ENCODE data around the gene CALM1.

CALM1 gene

GRCh38 chr14:90396341-90397339 lies at the start of gene CALM1:
Gene CALM1 (plus strand): TSS chr14:90397029. CDS start chr14:90397231, 202 bp downstream.
- peak; percentile 71 for DNase-seq (ENCODE audit: low read depth, low spot score)

GRCh38 chr14:90348270-90348669 lies 48.6 kb upstream of the CALM1 start:
- DNase-seq (ENCODE audit: low read depth, low spot score): no peak

GRCh38 chr14:90349739-90350138 lies 47.1 kb upstream of the CALM1 start:
- no peak for DNase-seq (ENCODE audit: low read depth, low spot score)

GRCh38 chr14:90354551-90355298 lies 42.1 kb upstream of the CALM1 start:
- no peak for DNase-seq (ENCODE audit: low read depth, low spot score)

- no peak for DNase-seq (ENCODE audit: low read depth, low spot score)
Observed at GRCh38 chr14:90355540-90356518, 41.0 kb upstream of the CALM1 start.

- DNase-seq (ENCODE audit: low read depth, low spot score): no peak
Observed at GRCh38 chr14:90356925-90357324, 39.9 kb upstream of the CALM1 start.

- no peak for DNase-seq (ENCODE audit: low read depth, low spot score)
Observed at GRCh38 chr14:90358359-90358758, 38.5 kb upstream of the CALM1 start.

- no peak for DNase-seq (ENCODE audit: low read depth, low spot score)
Observed at GRCh38 chr14:90361865-90362557, 34.8 kb upstream of the CALM1 start.

- no peak for DNase-seq (ENCODE audit: low read depth, low spot score)
Observed at GRCh38 chr14:90362558-90362896, 34.3 kb upstream of the CALM1 start.

- no peak for DNase-seq (ENCODE audit: low read depth, low spot score)
Observed at GRCh38 chr14:90368946-90369721, 27.7 kb upstream of the CALM1 start.

GRCh38 chr14:90373887-90374286 lies 22.9 kb upstream of the CALM1 start:
- DNase-seq (ENCODE audit: low read depth, low spot score): no peak

- no peak for DNase-seq (ENCODE audit: low read depth, low spot score)
Observed at GRCh38 chr14:90374813-90375212, 22.0 kb upstream of the CALM1 start.

GRCh38 chr14:90375934-90376333 lies 20.9 kb upstream of the CALM1 start:
- no peak for DNase-seq (ENCODE audit: low read depth, low spot score)

GRCh38 chr14:90378249-90378648 lies 18.6 kb upstream of the CALM1 start:
- no peak for DNase-seq (ENCODE audit: low read depth, low spot score)

GRCh38 chr14:90379106-90379505 lies 17.7 kb upstream of the CALM1 start:
- no peak for DNase-seq (ENCODE audit: low read depth, low spot score)

- DNase-seq (ENCODE audit: low read depth, low spot score): no peak
Observed at GRCh38 chr14:90381011-90381786, 15.6 kb upstream of the CALM1 start.

GRCh38 chr14:90381999-90382451 lies 14.8 kb upstream of the CALM1 start:
- no peak for DNase-seq (ENCODE audit: low read depth, low spot score)

GRCh38 chr14:90382491-90383125 lies 14.2 kb upstream of the CALM1 start:
- peak; percentile 61 for DNase-seq (ENCODE audit: low read depth, low spot score)
